Natural killer cell (primary cell): Measurements from ENCODE around the gene MBP. TPM values are rescaled to one million over a fixed set of nuclear protein-coding genes. Genes with fewer than 3 reads are reported as not detected.

Experiments
- ATAC-seq, 3 donors: fragments of 150-1000 bp in 2 of 3; fragments of 200-7000 bp in 1 of 3; cut with Tn5 transposase; 1 replicate in 1 of 3; 2 replicates in 2 of 3; pipeline ENCODE4 v1.10.0; 2021; ENCODE audit warnings: mild to moderate bottlenecking in 2 of 3, moderate library complexity in 2 of 3
- DNase-seq, 2 donors: peaks; one replicate each; pipeline versions ENCODE4 v3.0.0 to v3.0.0-alpha.2; 2013 to 2021; ENCODE audit warnings: mixed read lengths in 1 of 2
- H3K27ac ChIP-seq: one replicate; pipeline ENCODE4 v1.5.1; 2013; ENCODE audit warnings: mild to moderate bottlenecking, low read length
- H3K27me3 ChIP-seq: one replicate; pipeline ENCODE4 v1.6.1; 2013; ENCODE audit warnings: low read length; ENCODE audit not compliant: control insufficient read depth, insufficient read depth
- H3K36me3 ChIP-seq: one replicate; pipeline ENCODE4 v1.6.1; 2013; ENCODE audit warnings: low read length; ENCODE audit not compliant: control insufficient read depth, insufficient read depth
- H3K4me1 ChIP-seq: one replicate; pipeline ENCODE4 v1.6.1; 2013; ENCODE audit warnings: low read length; ENCODE audit not compliant: control insufficient read depth, insufficient read depth
- H3K4me3 ChIP-seq: one replicate; pipeline ENCODE4 v1.5.1; 2013; ENCODE audit warnings: low read length
- H3K9me3 ChIP-seq: one replicate; pipeline ENCODE4 v1.6.1; 2013; ENCODE audit warnings: low read length; ENCODE audit not compliant: control insufficient read depth, insufficient read depth
- H3K27ac Mint-ChIP-seq, 2 donors: one replicate each; pipeline ENCODE4 v1.8.0; 2022; ENCODE audit warnings: mild to moderate bottlenecking in 2 of 2, mixed read lengths in 2 of 2, moderate library complexity in 1 of 2
- H3K27me3 Mint-ChIP-seq, 2 donors: one replicate each; pipeline ENCODE4 v1.8.0; 2022; ENCODE audit warnings: low read depth in 2 of 2, mixed read lengths in 2 of 2
- H3K36me3 Mint-ChIP-seq: one replicate; pipeline ENCODE4 v1.8.0; 2022; ENCODE audit warnings: mixed read lengths
- H3K4me1 Mint-ChIP-seq, 2 donors: one replicate each; pipeline ENCODE4 v1.8.0; 2022; ENCODE audit warnings: mixed read lengths in 2 of 2
- H3K4me3 Mint-ChIP-seq: one replicate; pipeline ENCODE4 v1.8.0; 2022; ENCODE audit warnings: mild to moderate bottlenecking, moderate library complexity, mixed read lengths
- H3K9me3 Mint-ChIP-seq, 2 donors: one replicate each; pipeline ENCODE4 v1.8.0; 2022; ENCODE audit warnings: mixed read lengths in 2 of 2
- CTCF ChIP-seq: fragments of 200-600 bp; IDR thresholded peaks from one replicate; pipeline ENCODE4 v1.8.0; 2022; ENCODE audit warnings: antibody characterized with exemption
- WGBS: methylation state at CpG from one replicate; pipeline ENCODE4 v1.1.7; 2013; ENCODE audit warnings: missing lambda C conversion rate; ENCODE audit not compliant: insufficient coverage; 5-methylcytosine and 5-hydroxymethylcytosine counted together
- intact Hi-C: fragments of 100-400 bp; cut with micrococcal nuclease; formaldehyde crosslinking; loops from one replicate; pipeline ENCODE4 v1.14.2; 2022
- total RNA-seq, 4 donors: library from RNA; stranded (reverse); fragments of 120-200 nt in 1 of 4; gene quantifications; one replicate each; pipeline versions ENCODE4 v1.2.3 to v1.2.4, GENCODE V29; 2013 to 2022

Gene MBP
- total RNA-seq, 3 donors from 2014 or later (not counting 1 experiment from before 2014, with no cell fraction given): 183 to 344 (median 325) TPM

- Histone ChIP-seq H3K9me3 (peaks cover 12% of the 10 kb centered on the region), H3K4me3 (no peak overlapping the region), H3K27me3 (no peaks in the 10 kb centered on the region), H3K27ac (no peak overlapping the region), H3K36me3 (no peaks in the 10 kb centered on the region), H3K4me1 (peaks cover 49% of the 10 kb centered on the region)
- no peaks in the 10 kb centered on the region for H3K9me3 Mint-ChIP-seq
- TF ChIP-seq CTCF: no peak
- ATAC-seq (no peak), DNase-seq (no peak)
- no peak overlapping the region for H3K4me3 Mint-ChIP-seq
- H3K27me3 Mint-ChIP-seq: no peaks in the 10 kb centered on the region
- 93% methylated on average over 5 of the region's 5 CpGs for WGBS
- H3K36me3 Mint-ChIP-seq: peaks cover 9% of the 10 kb centered on the region
- intact Hi-C loops: no loop called here
- peak overlapping the region in 1 of 2 donors; percentile 83 for H3K27ac Mint-ChIP-seq
- H3K4me1 Mint-ChIP-seq: peaks cover 56 to 69% of the 10 kb centered on the region in 2 donors
These were observed 7.0 kb upstream of the MBP start for GRCh38 chr18:77139619-77140018.

- intact Hi-C loops: no loop called here
- TF ChIP-seq CTCF: no peak
- no peak for ATAC-seq
These were observed 5.7 kb upstream of the MBP start for GRCh38 chr18:77138270-77138669.

GRCh38 chr18:77137851-77138250, 5.3 kb upstream of the MBP start:
- Mint-ChIP-seq H3K4me3 (no peak overlapping the region), H3K27ac (peak overlapping the region; percentile 39 to 43), H3K27me3 (no peaks in the 10 kb centered on the region), H3K4me1 (peaks cover 60 to 78% of the 10 kb centered on the region in 2 donors), H3K9me3 (no peaks in the 10 kb centered on the region), H3K36me3 (peaks cover 8% of the 10 kb centered on the region)
- H3K36me3 ChIP-seq: no peaks in the 10 kb centered on the region
- intact Hi-C loops: no loop called here
- TF ChIP-seq CTCF: no peak
- ATAC-seq (no peak), DNase-seq (no peak)
- peaks cover 61% of the 10 kb centered on the region for H3K4me1 ChIP-seq
- peaks cover 4% of the 10 kb centered on the region for H3K9me3 ChIP-seq
- 94% methylated on average over 9 of the region's 9 CpGs for WGBS
- no peak overlapping the region for H3K27ac ChIP-seq
- H3K27me3 ChIP-seq: no peaks in the 10 kb centered on the region
- no peak overlapping the region for H3K4me3 ChIP-seq

More at GRCh38 chr18:77138270-77138669, 5.7 kb upstream of the MBP start:
- no peak overlapping the region for H3K4me3 ChIP-seq
- Mint-ChIP-seq H3K4me3 (no peak overlapping the region), H3K27me3 (no peaks in the 10 kb centered on the region), H3K4me1 (peaks cover 59 to 75% of the 10 kb centered on the region in 2 donors), H3K27ac (no peak overlapping the region), H3K9me3 (no peaks in the 10 kb centered on the region), H3K36me3 (peaks cover 9% of the 10 kb centered on the region)
- no peak overlapping the region for H3K27ac ChIP-seq
- no peaks in the 10 kb centered on the region for H3K36me3 ChIP-seq
- H3K9me3 ChIP-seq: peaks cover 8% of the 10 kb centered on the region
- WGBS: 96% methylated on average over 10 of the region's 10 CpGs
- H3K27me3 ChIP-seq: no peaks in the 10 kb centered on the region
- DNase-seq: no peak
- H3K4me1 ChIP-seq: peaks cover 57% of the 10 kb centered on the region
